ENCODE results near the gene NAB1.

GRCh38 chr2:190618030-190618429 lies 30.9 kb upstream of the NAB1 start:
- TF ChIP-seq EP300 (IDR thresholded peaks at IDR 0.05; ENCODE audit: borderline replicate concordance in 1 of 2, low read depth in 1 of 2, low read length in 1 of 2) (no peak), TEAD4 (IDR thresholded peaks at IDR 0.05; ENCODE audit: borderline replicate concordance, insufficient read depth) (no peak), JUND (IDR thresholded peaks at IDR 0.05) (no peak), POLR2AphosphoS5 (IDR thresholded peaks at IDR 0.05; ENCODE audit: low read depth, low read length) (no peak), EZH2phosphoT487 (IDR thresholded peaks at IDR 0.05; ENCODE audit: borderline replicate concordance, low read depth) (no peak), RCOR1 (IDR thresholded peaks at IDR 0.05; ENCODE audit: low read length) (no peak), ZBTB33 (IDR thresholded peaks at IDR 0.05; ENCODE audit: borderline replicate concordance, low read depth) (no peak), TAF1 (IDR thresholded peaks at IDR 0.05; ENCODE audit: borderline replicate concordance, low read depth, low read length) (no peak), USF1 (IDR thresholded peaks at IDR 0.05; ENCODE audit: borderline replicate concordance, low read depth) (no peak), RAD21 (IDR thresholded peaks at IDR 0.05; ENCODE audit: low read length) (no peak)
- TF ChIP-seq, protein P1, sequence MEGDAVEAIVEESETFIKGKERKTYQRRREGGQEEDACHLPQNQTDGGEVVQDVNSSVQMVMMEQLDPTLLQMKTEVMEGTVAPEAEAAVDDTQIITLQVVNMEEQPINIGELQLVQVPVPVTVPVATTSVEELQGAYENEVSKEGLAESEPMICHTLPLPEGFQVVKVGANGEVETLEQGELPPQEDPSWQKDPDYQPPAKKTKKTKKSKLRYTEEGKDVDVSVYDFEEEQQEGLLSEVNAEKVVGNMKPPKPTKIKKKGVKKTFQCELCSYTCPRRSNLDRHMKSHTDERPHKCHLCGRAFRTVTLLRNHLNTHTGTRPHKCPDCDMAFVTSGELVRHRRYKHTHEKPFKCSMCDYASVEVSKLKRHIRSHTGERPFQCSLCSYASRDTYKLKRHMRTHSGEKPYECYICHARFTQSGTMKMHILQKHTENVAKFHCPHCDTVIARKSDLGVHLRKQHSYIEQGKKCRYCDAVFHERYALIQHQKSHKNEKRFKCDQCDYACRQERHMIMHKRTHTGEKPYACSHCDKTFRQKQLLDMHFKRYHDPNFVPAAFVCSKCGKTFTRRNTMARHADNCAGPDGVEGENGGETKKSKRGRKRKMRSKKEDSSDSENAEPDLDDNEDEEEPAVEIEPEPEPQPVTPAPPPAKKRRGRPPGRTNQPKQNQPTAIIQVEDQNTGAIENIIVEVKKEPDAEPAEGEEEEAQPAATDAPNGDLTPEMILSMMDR (IDR thresholded peaks at IDR 0.05): no peak
- TF ChIP-seq, protein P2, sequence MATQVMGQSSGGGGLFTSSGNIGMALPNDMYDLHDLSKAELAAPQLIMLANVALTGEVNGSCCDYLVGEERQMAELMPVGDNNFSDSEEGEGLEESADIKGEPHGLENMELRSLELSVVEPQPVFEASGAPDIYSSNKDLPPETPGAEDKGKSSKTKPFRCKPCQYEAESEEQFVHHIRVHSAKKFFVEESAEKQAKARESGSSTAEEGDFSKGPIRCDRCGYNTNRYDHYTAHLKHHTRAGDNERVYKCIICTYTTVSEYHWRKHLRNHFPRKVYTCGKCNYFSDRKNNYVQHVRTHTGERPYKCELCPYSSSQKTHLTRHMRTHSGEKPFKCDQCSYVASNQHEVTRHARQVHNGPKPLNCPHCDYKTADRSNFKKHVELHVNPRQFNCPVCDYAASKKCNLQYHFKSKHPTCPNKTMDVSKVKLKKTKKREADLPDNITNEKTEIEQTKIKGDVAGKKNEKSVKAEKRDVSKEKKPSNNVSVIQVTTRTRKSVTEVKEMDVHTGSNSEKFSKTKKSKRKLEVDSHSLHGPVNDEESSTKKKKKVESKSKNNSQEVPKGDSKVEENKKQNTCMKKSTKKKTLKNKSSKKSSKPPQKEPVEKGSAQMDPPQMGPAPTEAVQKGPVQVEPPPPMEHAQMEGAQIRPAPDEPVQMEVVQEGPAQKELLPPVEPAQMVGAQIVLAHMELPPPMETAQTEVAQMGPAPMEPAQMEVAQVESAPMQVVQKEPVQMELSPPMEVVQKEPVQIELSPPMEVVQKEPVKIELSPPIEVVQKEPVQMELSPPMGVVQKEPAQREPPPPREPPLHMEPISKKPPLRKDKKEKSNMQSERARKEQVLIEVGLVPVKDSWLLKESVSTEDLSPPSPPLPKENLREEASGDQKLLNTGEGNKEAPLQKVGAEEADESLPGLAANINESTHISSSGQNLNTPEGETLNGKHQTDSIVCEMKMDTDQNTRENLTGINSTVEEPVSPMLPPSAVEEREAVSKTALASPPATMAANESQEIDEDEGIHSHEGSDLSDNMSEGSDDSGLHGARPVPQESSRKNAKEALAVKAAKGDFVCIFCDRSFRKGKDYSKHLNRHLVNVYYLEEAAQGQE (IDR thresholded peaks at IDR 0.05; ENCODE audit: low read depth, low read length): no peak
- TF ChIP-seq, protein P3, sequence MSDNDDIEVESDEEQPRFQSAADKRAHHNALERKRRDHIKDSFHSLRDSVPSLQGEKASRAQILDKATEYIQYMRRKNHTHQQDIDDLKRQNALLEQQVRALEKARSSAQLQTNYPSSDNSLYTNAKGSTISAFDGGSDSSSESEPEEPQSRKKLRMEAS (IDR thresholded peaks at IDR 0.05; ENCODE audit: low read depth): no peak

All from SK-N-SH (cell line).